ENCODE results near the gene GTF2H4.

The GTF2H4 gene

GRCh38 chr6:30891816-30892538 lies 16.0 kb upstream of the GTF2H4 start:
- H2AFZ ChIP-seq (ENCODE audit: low read depth, low read length, severe bottlenecking), result no peak overlapping the region

GRCh38 chr6:30893001-30893591 lies 14.9 kb upstream of the GTF2H4 start:
- Histone ChIP-seq H3K79me2 (ENCODE audit: insufficient read depth, low read length) (no peaks in the 10 kb centered on the region), H3K27me3 (ENCODE audit: low read length) (no peaks in the 10 kb centered on the region), H3F3A (ENCODE audit: insufficient read depth) (no peaks in the 10 kb centered on the region), H3K4me2 (ENCODE audit: low read depth, low read length, poor library complexity, severe bottlenecking) (no peak overlapping the region), H3K9me2 (replicated peaks; ENCODE audit: insufficient read depth, low read length) (no peaks in the 10 kb centered on the region), H3K9me3 (ENCODE audit: insufficient read depth, low read length) (no peaks in the 10 kb centered on the region), H3K9ac (ENCODE audit: low read length) (no peak overlapping the region), H3K4me3 (ENCODE audit: insufficient read depth, low read length, poor library complexity, severe bottlenecking) (no peak overlapping the region), H2AFZ (ENCODE audit: low read depth, low read length, severe bottlenecking) (no peak overlapping the region), H3K36me3 (ENCODE audit: low read length) (no peaks in the 10 kb centered on the region), H4K20me1 (ENCODE audit: low read depth, low read length) (no peaks in the 10 kb centered on the region), H3K27ac (ENCODE audit: low read depth, low read length) (no peak overlapping the region)
- no peak for TF ChIP-seq EZH2phosphoT487 (conservative IDR thresholded peaks at IDR 0.05; ENCODE audit: low read length)
- peak; percentile 12 for TF ChIP-seq CTCF (IDR thresholded peaks at IDR 0.05; ENCODE audit: insufficient read depth, low read length, poor library complexity, severe bottlenecking)

More at GRCh38 chr6:30891816-30892538, 16.0 kb upstream of the GTF2H4 start:
- Histone ChIP-seq H3K27ac (ENCODE audit: low read depth, low read length) (no peak overlapping the region), H3K9me3 (ENCODE audit: insufficient read depth, low read length) (no peaks in the 10 kb centered on the region), H3F3A (ENCODE audit: insufficient read depth) (no peaks in the 10 kb centered on the region), H3K36me3 (ENCODE audit: low read length) (no peaks in the 10 kb centered on the region), H3K9me2 (replicated peaks; ENCODE audit: insufficient read depth, low read length) (no peaks in the 10 kb centered on the region), H4K20me1 (ENCODE audit: low read depth, low read length) (no peaks in the 10 kb centered on the region), H3K4me3 (ENCODE audit: insufficient read depth, low read length, poor library complexity, severe bottlenecking) (no peak overlapping the region), H3K4me2 (ENCODE audit: low read depth, low read length, poor library complexity, severe bottlenecking) (no peak overlapping the region), H3K27me3 (ENCODE audit: low read length) (no peaks in the 10 kb centered on the region), H3K9ac (ENCODE audit: low read length) (no peak overlapping the region), H3K79me2 (ENCODE audit: insufficient read depth, low read length) (no peaks in the 10 kb centered on the region)
- TF ChIP-seq EZH2phosphoT487 (conservative IDR thresholded peaks at IDR 0.05; ENCODE audit: low read length), result no peak
- TF ChIP-seq CTCF (IDR thresholded peaks at IDR 0.05; ENCODE audit: insufficient read depth, low read length, poor library complexity, severe bottlenecking), result no peak

GRCh38 chr6:30893666-30894065 lies 14.3 kb upstream of the GTF2H4 start:
- Histone ChIP-seq H3K9ac (ENCODE audit: low read length) (no peak overlapping the region), H2AFZ (ENCODE audit: low read depth, low read length, severe bottlenecking) (no peak overlapping the region), H3K9me3 (ENCODE audit: insufficient read depth, low read length) (no peaks in the 10 kb centered on the region), H3K36me3 (ENCODE audit: low read length) (no peaks in the 10 kb centered on the region), H3K27ac (ENCODE audit: low read depth, low read length) (no peak overlapping the region), H3K79me2 (ENCODE audit: insufficient read depth, low read length) (no peaks in the 10 kb centered on the region), H3F3A (ENCODE audit: insufficient read depth) (no peaks in the 10 kb centered on the region), H3K4me3 (ENCODE audit: insufficient read depth, low read length, poor library complexity, severe bottlenecking) (no peak overlapping the region), H4K20me1 (ENCODE audit: low read depth, low read length) (no peaks in the 10 kb centered on the region), H3K4me2 (ENCODE audit: low read depth, low read length, poor library complexity, severe bottlenecking) (no peak overlapping the region), H3K27me3 (ENCODE audit: low read length) (no peaks in the 10 kb centered on the region), H3K9me2 (replicated peaks; ENCODE audit: insufficient read depth, low read length) (no peaks in the 10 kb centered on the region)
- TF ChIP-seq CTCF (IDR thresholded peaks at IDR 0.05; ENCODE audit: insufficient read depth, low read length, poor library complexity, severe bottlenecking) (no peak), EZH2phosphoT487 (conservative IDR thresholded peaks at IDR 0.05; ENCODE audit: low read length) (no peak)

All from SU-DHL-6 (cell line).